ENCODE measurements around the gene ETV6.

GRCh38 chr12:11821386-11822080, 172.1 kb downstream of the ETV6 start:
- TF ChIP-seq CTCF (IDR thresholded peaks at IDR 0.05) (no peak), ZFX (IDR thresholded peaks at IDR 0.05; ENCODE audit: borderline replicate concordance) (no peak)
